ENCODE data around the gene ITGA8.

The ITGA8 gene

DNA sequence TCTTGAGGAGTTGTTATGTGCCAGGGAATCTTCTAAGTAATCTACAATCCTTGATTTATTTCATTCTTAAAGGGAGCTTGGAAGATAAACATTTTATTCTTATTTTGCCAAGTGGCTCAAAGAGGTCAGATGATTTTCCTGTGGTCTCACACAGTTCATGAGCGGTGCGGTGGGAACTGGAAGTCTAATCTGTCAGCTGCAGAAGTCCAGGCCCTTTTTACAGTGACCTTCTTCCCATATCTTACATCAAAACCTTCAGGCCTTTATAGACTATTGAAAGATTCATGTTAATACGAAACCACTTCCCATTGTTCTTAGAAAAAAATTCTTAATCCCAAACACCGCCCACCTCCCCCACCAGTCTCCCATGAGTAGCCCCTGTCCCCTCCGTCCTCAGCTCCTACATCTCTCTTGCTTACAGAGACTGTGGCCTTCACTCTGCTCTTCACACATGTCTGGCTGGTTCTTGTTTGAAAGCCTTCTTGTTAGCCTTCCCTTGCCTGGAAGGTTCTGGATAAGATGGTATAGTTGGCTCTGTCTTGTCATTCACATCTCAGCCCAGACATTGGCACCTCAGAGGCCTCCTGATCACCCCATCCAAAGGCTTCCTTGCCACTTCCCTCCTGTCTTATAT lies 61.5 kb downstream of the ITGA8 start:
- no peak for DNase-seq (ENCODE audit: low spot score)
- TF ChIP-seq, protein P1, sequence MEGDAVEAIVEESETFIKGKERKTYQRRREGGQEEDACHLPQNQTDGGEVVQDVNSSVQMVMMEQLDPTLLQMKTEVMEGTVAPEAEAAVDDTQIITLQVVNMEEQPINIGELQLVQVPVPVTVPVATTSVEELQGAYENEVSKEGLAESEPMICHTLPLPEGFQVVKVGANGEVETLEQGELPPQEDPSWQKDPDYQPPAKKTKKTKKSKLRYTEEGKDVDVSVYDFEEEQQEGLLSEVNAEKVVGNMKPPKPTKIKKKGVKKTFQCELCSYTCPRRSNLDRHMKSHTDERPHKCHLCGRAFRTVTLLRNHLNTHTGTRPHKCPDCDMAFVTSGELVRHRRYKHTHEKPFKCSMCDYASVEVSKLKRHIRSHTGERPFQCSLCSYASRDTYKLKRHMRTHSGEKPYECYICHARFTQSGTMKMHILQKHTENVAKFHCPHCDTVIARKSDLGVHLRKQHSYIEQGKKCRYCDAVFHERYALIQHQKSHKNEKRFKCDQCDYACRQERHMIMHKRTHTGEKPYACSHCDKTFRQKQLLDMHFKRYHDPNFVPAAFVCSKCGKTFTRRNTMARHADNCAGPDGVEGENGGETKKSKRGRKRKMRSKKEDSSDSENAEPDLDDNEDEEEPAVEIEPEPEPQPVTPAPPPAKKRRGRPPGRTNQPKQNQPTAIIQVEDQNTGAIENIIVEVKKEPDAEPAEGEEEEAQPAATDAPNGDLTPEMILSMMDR (IDR thresholded peaks at IDR 0.05; ENCODE audit: extremely low read depth, insufficient read depth, missing control alignments) = no peak
- in situ Hi-C loops (cut with MboI; ENCODE audit: low pct_unique_long_range_greater_than_20kb, low sequenced_read_pairs, unreplicated experiment) = no loop called here

DNA sequence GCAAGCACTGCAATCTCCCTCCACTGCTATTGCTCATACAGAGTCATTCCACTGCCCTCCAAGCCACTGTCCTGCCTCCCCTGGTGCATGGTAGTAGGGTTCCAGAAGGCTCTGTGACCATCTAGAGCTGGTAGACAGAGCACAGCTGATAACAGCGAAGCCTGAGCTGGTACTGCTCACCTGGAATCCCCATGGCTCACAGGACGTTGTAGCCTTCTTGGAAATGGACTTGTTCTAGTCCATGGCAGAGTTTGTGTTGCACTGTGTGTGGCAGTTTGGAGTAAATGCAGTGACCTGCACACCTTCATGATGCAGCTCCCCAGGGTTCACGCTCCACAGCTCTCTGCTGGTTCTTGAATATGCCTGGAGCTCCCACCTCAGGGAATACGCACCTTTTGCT lies 67.0 kb downstream of the ITGA8 start:
- in situ Hi-C loops (cut with MboI; ENCODE audit: low pct_unique_long_range_greater_than_20kb, low sequenced_read_pairs, unreplicated experiment) = no loop called here

DNA sequence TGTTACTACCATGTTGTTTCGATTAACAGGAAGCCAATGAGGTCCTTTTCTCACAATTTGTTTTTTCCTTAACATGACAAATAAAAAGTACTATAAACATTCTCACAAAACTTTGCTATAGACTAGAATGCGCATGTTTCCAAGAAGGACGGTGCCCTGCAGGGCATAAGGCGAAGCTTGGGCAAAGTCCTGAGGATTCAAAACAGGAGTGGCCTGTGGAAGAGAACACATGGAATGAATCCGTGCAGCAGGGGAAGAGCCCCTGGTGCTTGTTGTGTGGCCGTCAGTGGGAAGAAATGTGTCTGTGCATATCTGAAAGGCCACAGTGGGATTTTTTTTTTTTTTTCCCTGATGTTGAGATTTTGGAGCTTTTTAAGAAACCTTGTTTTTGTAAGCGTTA lies 67.6 kb downstream of the ITGA8 start:
- TF ChIP-seq, protein P1 (IDR thresholded peaks at IDR 0.05; ENCODE audit: extremely low read depth, insufficient read depth, missing control alignments) = no peak
- DNase-seq (ENCODE audit: low spot score) = no peak
- in situ Hi-C loops (cut with MboI; ENCODE audit: low pct_unique_long_range_greater_than_20kb, low sequenced_read_pairs, unreplicated experiment) = no loop called here

More for the DNA sequence above, 67.0 kb downstream of the ITGA8 start:
- TF ChIP-seq, protein P1 (IDR thresholded peaks at IDR 0.05; ENCODE audit: extremely low read depth, insufficient read depth, missing control alignments) = no peak
- DNase-seq (ENCODE audit: low spot score) = no peak

DNA sequence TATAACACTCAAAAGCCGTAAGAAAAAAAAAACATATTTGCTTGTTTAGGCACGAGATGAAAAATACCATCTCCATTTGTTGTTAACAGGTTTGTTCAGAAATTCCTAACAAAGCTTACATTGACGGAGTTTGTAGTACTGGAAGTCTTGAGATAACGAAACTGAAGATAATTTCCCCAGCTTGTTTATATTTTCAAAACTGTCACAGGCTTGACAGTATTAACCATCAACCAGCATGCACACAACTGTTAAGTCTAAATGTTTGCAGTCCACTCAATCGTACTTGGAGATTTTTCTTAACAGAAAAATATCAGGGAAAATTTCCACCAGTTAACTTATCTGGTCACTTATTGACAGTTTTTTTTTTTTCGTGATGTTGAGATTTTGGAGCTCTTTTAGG lies 68.5 kb downstream of the ITGA8 start:
- in situ Hi-C loops (cut with MboI; ENCODE audit: low pct_unique_long_range_greater_than_20kb, low sequenced_read_pairs, unreplicated experiment) = no loop called here
- TF ChIP-seq, protein P1 (IDR thresholded peaks at IDR 0.05; ENCODE audit: extremely low read depth, insufficient read depth, missing control alignments) = no peak
- no peak for DNase-seq (ENCODE audit: low spot score)

DNA sequence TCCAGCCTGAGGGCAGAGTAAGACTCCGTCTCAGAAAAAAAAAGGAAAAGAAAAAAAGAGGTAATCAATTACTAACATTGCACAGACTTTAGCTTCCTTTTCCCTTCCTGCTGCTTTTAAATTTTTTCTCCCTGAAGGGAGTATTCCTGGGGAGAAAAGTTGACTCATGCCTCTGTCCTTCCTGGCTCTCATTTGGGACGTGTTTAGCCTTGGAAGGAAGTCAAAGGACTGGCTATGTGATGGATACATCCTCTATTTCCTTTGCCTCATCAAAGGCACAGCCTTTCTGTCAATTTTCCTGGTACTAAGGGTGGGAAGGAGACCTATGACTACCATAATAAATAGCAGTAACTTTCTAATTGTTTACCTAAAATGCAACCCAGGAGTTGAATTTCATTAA lies 77.6 kb downstream of the ITGA8 start:
- in situ Hi-C loops (cut with MboI; ENCODE audit: low pct_unique_long_range_greater_than_20kb, low sequenced_read_pairs, unreplicated experiment) = no loop called here
- DNase-seq (ENCODE audit: low spot score) = no peak
- TF ChIP-seq, protein P1 (IDR thresholded peaks at IDR 0.05; ENCODE audit: extremely low read depth, insufficient read depth, missing control alignments) = no peak

DNA sequence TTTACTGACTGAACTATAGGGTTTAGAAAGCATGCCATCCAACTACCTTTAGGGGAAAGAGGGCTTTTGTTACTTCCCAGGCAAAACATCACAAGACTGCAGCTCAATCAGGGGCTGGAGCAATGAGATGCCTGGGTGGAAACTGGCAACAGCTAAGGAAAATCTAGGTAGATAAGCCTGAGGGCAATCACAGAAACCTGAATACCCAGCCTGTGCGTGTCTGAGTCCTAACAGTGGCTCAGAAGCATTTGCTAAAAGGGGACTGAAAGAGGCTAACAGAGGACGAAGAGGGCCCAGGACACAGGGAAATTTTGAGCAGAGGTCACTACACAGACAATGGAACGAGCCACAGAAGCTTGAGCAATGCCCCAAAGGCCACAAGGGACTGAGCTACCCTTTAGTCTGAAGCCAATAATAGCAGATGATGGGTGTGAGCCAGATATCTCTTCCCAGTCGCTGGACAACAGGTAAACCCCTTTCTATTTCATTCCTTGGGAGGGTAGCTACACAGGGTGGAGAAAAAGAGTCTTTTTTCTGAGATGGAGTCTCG lies 79.1 kb downstream of the ITGA8 start:
- in situ Hi-C loops (cut with MboI; ENCODE audit: low pct_unique_long_range_greater_than_20kb, low sequenced_read_pairs, unreplicated experiment) = no loop called here
- TF ChIP-seq, protein P1 (IDR thresholded peaks at IDR 0.05; ENCODE audit: extremely low read depth, insufficient read depth, missing control alignments) = no peak
- no peak for DNase-seq (ENCODE audit: low spot score)

All from GM13977 (cell line).